ENCODE results near the gene DNAL4.

- TF ChIP-seq EGR1 (IDR thresholded peaks at IDR 0.05; ENCODE audit: borderline replicate concordance in 1 of 2, low read depth in 2 of 2, low read length in 2 of 2) = no peak
- 0 out of 2 replicates have a peak, but pooled peaks have one; percentile 56 for TF ChIP-seq POLR2A (IDR thresholded peaks at IDR 0.05; ENCODE audit: low read depth, low read length)
- TF ChIP-seq ZNF217 (IDR thresholded peaks at IDR 0.05) = no peak
- no peak for TF ChIP-seq CTCF (IDR thresholded peaks at IDR 0.05 in 2 of 3, conservative IDR thresholded peaks at IDR 0.05 in 1 of 3; ENCODE audit: control insufficient read depth in 2 of 3, extremely low read depth in 1 of 3, insufficient read depth in 1 of 3, low read depth in 3 of 3, low read length in 3 of 3)
- no peak for TF ChIP-seq SREBF2 (IDR thresholded peaks at IDR 0.05; ENCODE audit: low read length)
- TF ChIP-seq, protein P1, sequence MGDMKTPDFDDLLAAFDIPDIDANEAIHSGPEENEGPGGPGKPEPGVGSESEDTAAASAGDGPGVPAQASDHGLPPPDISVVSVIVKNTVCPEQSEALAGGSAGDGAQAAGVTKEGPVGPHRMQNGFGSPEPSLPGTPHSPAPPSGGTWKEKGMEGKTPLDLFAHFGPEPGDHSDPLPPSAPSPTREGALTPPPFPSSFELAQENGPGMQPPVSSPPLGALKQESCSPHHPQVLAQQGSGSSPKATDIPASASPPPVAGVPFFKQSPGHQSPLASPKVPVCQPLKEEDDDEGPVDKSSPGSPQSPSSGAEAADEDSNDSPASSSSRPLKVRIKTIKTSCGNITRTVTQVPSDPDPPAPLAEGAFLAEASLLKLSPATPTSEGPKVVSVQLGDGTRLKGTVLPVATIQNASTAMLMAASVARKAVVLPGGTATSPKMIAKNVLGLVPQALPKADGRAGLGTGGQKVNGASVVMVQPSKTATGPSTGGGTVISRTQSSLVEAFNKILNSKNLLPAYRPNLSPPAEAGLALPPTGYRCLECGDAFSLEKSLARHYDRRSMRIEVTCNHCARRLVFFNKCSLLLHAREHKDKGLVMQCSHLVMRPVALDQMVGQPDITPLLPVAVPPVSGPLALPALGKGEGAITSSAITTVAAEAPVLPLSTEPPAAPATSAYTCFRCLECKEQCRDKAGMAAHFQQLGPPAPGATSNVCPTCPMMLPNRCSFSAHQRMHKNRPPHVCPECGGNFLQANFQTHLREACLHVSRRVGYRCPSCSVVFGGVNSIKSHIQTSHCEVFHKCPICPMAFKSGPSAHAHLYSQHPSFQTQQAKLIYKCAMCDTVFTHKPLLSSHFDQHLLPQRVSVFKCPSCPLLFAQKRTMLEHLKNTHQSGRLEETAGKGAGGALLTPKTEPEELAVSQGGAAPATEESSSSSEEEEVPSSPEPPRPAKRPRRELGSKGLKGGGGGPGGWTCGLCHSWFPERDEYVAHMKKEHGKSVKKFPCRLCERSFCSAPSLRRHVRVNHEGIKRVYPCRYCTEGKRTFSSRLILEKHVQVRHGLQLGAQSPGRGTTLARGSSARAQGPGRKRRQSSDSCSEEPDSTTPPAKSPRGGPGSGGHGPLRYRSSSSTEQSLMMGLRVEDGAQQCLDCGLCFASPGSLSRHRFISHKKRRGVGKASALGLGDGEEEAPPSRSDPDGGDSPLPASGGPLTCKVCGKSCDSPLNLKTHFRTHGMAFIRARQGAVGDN (IDR thresholded peaks at IDR 0.05) = no peak
- TF ChIP-seq TBL1XR1 (IDR thresholded peaks at IDR 0.05; ENCODE audit: low read depth, low read length) = no peak
Observed at GRCh38 chr22:38735465-38736256, 58.3 kb downstream of the DNAL4 start.
